Type B pancreatic cell (in vitro differentiated cells): Measurements from ENCODE around the gene ETS1. TPM values are rescaled to one million over a fixed set of nuclear protein-coding genes. Genes with fewer than 3 reads are reported as not detected.

Experiments
- DNase-seq: peaks from one replicate; pipeline ENCODE4 v3.0.0; 2021; ENCODE audit warnings: mixed read lengths; ENCODE audit not compliant: unreplicated experiment; ENCODE audit errors: extremely low spot score
- H3K27ac Mint-ChIP-seq: 2 replicates; pipeline ENCODE4 v1.8.0; 2021; ENCODE audit warnings: mild to moderate bottlenecking, mixed read lengths
- H3K27me3 Mint-ChIP-seq: 2 replicates; pipeline ENCODE4 v1.8.0; 2021; ENCODE audit warnings: mixed read lengths
- H3K36me3 Mint-ChIP-seq: 2 replicates; pipeline ENCODE4 v1.8.0; 2021; ENCODE audit warnings: mixed read lengths
- H3K4me1 Mint-ChIP-seq: one replicate; pipeline ENCODE4 v1.8.0; 2021; ENCODE audit warnings: mixed read lengths; ENCODE audit not compliant: unreplicated experiment
- H3K4me3 Mint-ChIP-seq: 2 replicates; pipeline ENCODE4 v1.8.0; 2021; ENCODE audit warnings: mild to moderate bottlenecking, mixed read lengths
- H3K9me3 Mint-ChIP-seq: 2 replicates; pipeline ENCODE4 v1.8.0; 2021; ENCODE audit warnings: mixed read lengths
- CTCF ChIP-seq: fragments of 200-600 bp; sonication (generic); conservative IDR thresholded peaks from 2 replicates; pipeline ENCODE4 v1.5.0; 2021; ENCODE audit warnings: antibody characterized with exemption, mild to moderate bottlenecking
- total RNA-seq: library from RNA; stranded (reverse); gene quantifications from 2 replicates; pipeline ENCODE4 v1.2.1, GENCODE V29; 2021; ENCODE audit warnings: low replicate concordance

Gene ETS1
- total RNA-seq, 1 donor from 2014 or later, result 40.6 TPM

GRCh38 chr11:128432926-128433325 lies 154.4 kb downstream of the ETS1 start:
- H3K27me3 Mint-ChIP-seq, result peaks cover 3% of the 10 kb centered on the region
- H3K4me1 Mint-ChIP-seq, result peaks cover 23% of the 10 kb centered on the region
- no peak overlapping the region for H3K4me3 Mint-ChIP-seq
- TF ChIP-seq CTCF, result no peak
- no peaks in the 10 kb centered on the region for H3K36me3 Mint-ChIP-seq
- no peak for DNase-seq
- H3K27ac Mint-ChIP-seq, result no peak overlapping the region
- H3K9me3 Mint-ChIP-seq, result no peaks in the 10 kb centered on the region

- Mint-ChIP-seq H3K4me3 (no peak overlapping the region), H3K27me3 (peaks cover 3% of the 10 kb centered on the region), H3K9me3 (no peaks in the 10 kb centered on the region), H3K36me3 (no peaks in the 10 kb centered on the region), H3K27ac (no peak overlapping the region), H3K4me1 (peaks cover 23% of the 10 kb centered on the region)
- TF ChIP-seq CTCF, result no peak
- DNase-seq, result no peak
These were observed 155.4 kb downstream of the ETS1 start for GRCh38 chr11:128431931-128432330.

GRCh38 chr11:128428935-128429334 lies 158.4 kb downstream of the ETS1 start:
- peaks cover 18% of the 10 kb centered on the region for H3K4me1 Mint-ChIP-seq
- no peaks in the 10 kb centered on the region for H3K9me3 Mint-ChIP-seq
- H3K36me3 Mint-ChIP-seq, result no peaks in the 10 kb centered on the region
- no peak overlapping the region for H3K4me3 Mint-ChIP-seq
- no peak overlapping the region for H3K27ac Mint-ChIP-seq
- TF ChIP-seq CTCF, result no peak
- no peak for DNase-seq
- peaks cover 3% of the 10 kb centered on the region for H3K27me3 Mint-ChIP-seq

- no peak for TF ChIP-seq CTCF
- Mint-ChIP-seq H3K4me3 (peak overlapping the region; percentile 20), H3K27ac (peak overlapping the region; percentile 85), H3K27me3 (no peaks in the 10 kb centered on the region), H3K9me3 (no peaks in the 10 kb centered on the region), H3K36me3 (no peaks in the 10 kb centered on the region), H3K4me1 (peaks cover 27% of the 10 kb centered on the region)
- no peak for DNase-seq
These were observed 162.5 kb downstream of the ETS1 start for GRCh38 chr11:128424851-128425285.

- H3K36me3 Mint-ChIP-seq, result no peaks in the 10 kb centered on the region
- DNase-seq, result no peak
- H3K27me3 Mint-ChIP-seq, result no peaks in the 10 kb centered on the region
- TF ChIP-seq CTCF, result no peak
- no peaks in the 10 kb centered on the region for H3K9me3 Mint-ChIP-seq
- H3K4me1 Mint-ChIP-seq, result peaks cover 33% of the 10 kb centered on the region
- H3K27ac Mint-ChIP-seq, result peak overlapping the region; percentile 85
- no peak overlapping the region for H3K4me3 Mint-ChIP-seq
These were observed 163.1 kb downstream of the ETS1 start for GRCh38 chr11:128424271-128424711.
